Measurements from ENCODE around the gene MRPL36.

DNA sequence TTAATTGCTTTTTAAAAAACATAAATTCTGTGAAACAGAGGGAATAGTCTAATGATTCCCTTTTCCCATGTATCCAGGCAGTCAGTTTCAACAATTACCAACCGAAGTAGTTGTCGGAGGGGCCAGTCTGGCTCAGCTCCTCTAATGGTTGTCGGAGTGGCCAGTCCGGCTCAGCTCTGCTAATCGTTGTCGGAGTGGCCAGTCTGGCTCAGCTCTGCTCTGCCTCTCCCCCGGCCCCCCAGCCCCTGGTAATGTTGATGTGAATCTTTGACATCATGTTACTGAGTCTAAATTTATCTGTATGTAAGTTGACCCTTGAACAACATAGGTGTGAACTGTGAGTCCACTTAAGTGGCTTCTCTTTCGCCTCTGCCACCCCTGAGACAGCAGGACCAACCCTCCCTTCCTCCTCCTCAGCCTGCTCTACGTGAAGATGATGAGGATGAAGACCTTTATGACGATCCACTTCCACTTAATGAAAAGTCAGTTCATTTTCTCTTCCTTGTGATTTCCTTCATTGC is 11.0 kb upstream of the MRPL36 start:
- TF ChIP-seq POLR2A (IDR thresholded peaks at IDR 0.05) (no peak), EP300 (IDR thresholded peaks at IDR 0.05) (no peak)
- TF ChIP-seq, protein P1, sequence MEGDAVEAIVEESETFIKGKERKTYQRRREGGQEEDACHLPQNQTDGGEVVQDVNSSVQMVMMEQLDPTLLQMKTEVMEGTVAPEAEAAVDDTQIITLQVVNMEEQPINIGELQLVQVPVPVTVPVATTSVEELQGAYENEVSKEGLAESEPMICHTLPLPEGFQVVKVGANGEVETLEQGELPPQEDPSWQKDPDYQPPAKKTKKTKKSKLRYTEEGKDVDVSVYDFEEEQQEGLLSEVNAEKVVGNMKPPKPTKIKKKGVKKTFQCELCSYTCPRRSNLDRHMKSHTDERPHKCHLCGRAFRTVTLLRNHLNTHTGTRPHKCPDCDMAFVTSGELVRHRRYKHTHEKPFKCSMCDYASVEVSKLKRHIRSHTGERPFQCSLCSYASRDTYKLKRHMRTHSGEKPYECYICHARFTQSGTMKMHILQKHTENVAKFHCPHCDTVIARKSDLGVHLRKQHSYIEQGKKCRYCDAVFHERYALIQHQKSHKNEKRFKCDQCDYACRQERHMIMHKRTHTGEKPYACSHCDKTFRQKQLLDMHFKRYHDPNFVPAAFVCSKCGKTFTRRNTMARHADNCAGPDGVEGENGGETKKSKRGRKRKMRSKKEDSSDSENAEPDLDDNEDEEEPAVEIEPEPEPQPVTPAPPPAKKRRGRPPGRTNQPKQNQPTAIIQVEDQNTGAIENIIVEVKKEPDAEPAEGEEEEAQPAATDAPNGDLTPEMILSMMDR (IDR thresholded peaks at IDR 0.05): no peak

All from gastroesophageal sphincter (tissue), 3 donors.